GM13976 (cell line): ENCODE data around the gene CISH.

Experiments
- DNase-seq: peaks from one replicate; pipeline ENCODE4 v3.0.0; 2012; ENCODE audit warnings: low spot score
- CTCF ChIP-seq: IDR thresholded peaks from 2 replicates; pipeline ENCODE4 v1.5.1; 2012; ENCODE audit warnings: borderline replicate concordance, mild to moderate bottlenecking; ENCODE audit not compliant: insufficient read depth; ENCODE audit errors: extremely low read depth, missing control alignments, control extremely low read depth
- in situ Hi-C: fragments of 300-500 bp; cut with MboI; formaldehyde crosslinking; loops from one replicate; pipeline ENCODE4 v1.12.0; 2022; ENCODE audit warnings: low sequenced_read_pairs, mixed read lengths, inconsistent platforms; ENCODE audit not compliant: unreplicated experiment

The CISH gene

GRCh38 chr3:50650018-50650417 lies 38.4 kb upstream of the CISH start:
- in situ Hi-C loops, result no loop called here
- no peak for TF ChIP-seq CTCF
- DNase-seq, result no peak

GRCh38 chr3:50649451-50649931 lies 37.9 kb upstream of the CISH start:
- in situ Hi-C loops, result no loop called here
- no peak for TF ChIP-seq CTCF
- DNase-seq, result no peak

- in situ Hi-C loops, result no loop called here
- DNase-seq, result no peak
- no peak for TF ChIP-seq CTCF
Observed at GRCh38 chr3:50648944-50649343, 37.4 kb upstream of the CISH start.

- no peak for TF ChIP-seq CTCF
- in situ Hi-C loops, result no loop called here
- no peak for DNase-seq
Observed at GRCh38 chr3:50648313-50648712, 36.7 kb upstream of the CISH start.

GRCh38 chr3:50645378-50645777 lies 33.8 kb upstream of the CISH start:
- no peak for DNase-seq
- no peak for TF ChIP-seq CTCF
- in situ Hi-C loops, result no loop called here

GRCh38 chr3:50644561-50644960 lies 33.0 kb upstream of the CISH start:
- no peak for TF ChIP-seq CTCF
- no peak for DNase-seq
- in situ Hi-C loops, result no loop called here

GRCh38 chr3:50642382-50642781 lies 30.8 kb upstream of the CISH start:
- no peak for TF ChIP-seq CTCF
- in situ Hi-C loops, result no loop called here
- DNase-seq, result no peak
